Activated CD8-positive, alpha-beta memory T cell treated with anti-CD3 and anti-CD28 coated beads for 1 hour (primary cell): ENCODE measurements around the gene CENATAC.
"Not testable (repeated sequence)": the region's sequence is repeated elsewhere in the genome, so short reads cannot be mapped to it uniquely, and the experiment has no call there.

ENCODE experiments used
- DNase-seq, 2 donors: peaks; one replicate each; pipeline ENCODE4 v3.0.0-alpha.2; 2020; ENCODE audit warnings: low read depth in 1 of 2; ENCODE audit errors: extremely low read depth in 1 of 2

CENATAC gene

DNA sequence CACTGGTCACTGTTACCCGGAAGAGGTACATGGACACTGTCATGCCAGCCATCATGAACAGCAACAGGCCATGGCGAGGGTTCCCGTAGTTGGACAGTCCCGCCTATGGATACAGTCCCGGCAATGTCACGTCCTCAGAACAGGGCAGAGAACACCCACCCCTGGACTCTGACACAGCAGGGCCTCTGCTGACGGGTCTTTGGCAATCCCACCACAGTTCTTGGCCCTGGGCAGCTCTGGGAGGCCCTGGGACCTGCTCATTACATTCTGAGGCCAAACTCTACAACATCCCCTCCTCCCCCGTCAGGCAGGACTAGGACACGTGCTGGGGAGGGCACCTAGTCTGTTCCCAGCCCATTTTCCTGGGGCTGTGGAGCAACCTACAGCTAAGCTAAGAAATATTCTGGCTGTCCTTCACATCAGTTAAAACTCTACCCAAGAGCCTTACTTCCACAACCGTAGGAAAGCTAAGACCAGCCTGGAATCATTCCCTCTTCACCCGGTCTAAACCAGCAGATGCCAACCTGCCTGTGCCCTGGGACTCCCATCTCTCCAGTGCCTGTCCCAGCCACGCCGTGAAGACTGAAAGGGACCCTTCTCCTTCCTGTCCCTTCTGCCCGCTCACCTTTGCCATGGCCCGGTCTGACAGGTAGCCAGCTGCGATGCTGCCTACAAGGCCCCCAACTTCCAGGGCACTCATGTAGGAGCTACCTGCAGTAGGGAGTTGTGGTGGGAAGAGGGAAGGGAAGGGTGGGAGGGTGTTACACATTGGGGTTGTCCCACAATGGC is 28.2 kb downstream of the CENATAC start:
- no peak for DNase-seq

DNA sequence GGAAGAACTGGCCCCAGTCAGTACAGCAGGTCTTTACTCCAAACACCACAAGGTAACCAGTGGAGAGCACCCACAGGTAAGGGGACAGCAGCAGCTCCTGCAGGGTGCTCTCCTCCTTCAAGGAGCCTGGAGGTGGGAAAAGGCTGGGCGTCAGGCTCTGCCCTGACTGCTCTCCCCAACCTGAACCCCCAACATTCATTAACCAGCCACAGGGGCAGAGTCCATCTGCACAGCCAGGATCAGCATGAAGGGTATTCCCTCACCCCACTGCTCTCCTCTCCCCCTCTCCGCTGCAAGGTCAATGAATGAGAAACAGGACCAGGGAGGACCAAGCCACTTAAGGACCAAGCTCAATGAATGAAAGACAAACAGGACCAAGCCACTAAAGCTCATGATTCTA is 29.0 kb downstream of the CENATAC start:
- DNase-seq, result no peak

DNA sequence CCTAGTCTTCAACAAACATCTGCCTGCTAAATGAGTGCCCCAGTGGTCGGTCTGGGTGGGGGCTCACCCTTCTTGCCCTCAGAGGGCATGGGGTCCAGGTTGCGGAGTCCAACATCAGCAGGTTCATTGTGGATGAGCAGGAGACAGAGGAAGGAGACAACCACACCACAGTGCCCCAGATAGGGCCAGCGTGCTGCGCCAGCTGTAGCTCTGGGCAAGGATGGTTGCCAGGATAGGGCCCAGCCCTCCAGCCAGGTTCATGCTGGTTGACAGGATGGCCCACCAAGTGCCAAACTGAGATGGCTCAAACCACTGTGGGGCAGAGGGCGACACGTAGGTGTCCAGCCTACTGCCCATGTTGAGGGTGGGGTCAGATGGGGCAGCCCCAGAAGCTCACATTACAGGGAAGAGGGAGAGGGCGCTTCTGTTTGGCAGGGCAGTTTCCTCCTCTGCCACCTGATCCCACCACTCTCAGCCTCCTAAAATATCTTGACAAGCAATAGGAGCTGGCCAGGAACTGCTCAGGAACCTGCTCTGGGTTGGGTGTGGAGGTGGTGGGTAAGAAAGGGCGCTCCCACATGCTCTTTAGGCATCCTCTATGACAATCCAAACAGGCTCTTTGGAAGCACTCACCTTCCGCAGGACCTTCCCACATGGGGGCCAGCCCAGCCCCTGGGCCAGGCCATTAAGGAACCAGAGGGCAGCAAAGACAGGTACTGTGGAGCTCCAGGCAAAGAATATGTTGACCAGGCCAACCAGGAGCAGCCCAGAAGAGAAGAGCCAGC is 29.8 kb downstream of the CENATAC start:
- DNase-seq, result no peak

DNA sequence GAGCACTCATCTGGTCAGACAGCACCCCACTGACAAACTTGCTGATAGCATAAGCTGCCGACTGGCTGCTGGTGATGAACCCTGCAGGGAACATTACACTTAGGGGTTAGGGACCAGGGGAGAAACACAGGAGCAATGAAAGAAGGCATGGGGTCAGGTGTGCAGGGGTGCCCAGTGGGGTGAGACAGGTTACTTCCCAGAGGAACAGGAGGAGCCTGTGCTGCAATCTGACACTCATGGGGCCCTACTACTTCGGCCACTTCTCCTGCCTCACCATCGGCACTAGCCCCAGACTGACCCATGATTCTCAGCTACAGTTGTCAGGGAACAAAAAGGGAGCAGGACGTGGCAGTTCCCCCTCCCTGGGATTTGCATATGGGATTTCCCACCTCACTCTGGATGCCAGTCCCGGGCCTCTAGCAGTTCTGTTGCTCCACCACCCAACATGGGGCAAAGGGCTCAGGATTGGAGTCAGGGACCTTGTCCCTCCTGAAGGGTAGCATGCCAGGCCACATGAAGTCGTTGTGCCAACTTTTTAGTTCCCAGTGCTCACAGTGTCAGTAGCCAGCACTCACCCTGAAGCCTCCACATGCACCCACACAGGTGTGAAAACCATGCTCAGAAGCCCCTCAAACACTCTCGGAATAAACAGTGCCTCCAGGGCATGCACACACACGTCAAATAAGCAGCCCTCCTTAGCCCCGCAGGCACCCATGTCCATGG is 30.6 kb downstream of the CENATAC start:
- no peak for DNase-seq

DNA sequence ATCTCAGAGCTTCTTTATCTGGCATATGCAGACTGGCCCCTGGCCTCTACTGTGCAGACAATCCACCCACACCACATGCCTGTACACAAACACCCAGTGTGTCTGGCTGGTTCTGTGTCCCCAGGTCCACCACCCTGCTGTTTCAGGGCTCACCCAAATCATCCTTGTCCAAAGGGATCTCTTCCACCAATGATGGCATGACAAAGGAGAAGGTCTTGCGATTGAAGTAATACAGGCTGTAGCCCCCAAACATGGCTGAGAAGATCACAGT is 31.1 kb downstream of the CENATAC start:
- DNase-seq, result no peak

DNA sequence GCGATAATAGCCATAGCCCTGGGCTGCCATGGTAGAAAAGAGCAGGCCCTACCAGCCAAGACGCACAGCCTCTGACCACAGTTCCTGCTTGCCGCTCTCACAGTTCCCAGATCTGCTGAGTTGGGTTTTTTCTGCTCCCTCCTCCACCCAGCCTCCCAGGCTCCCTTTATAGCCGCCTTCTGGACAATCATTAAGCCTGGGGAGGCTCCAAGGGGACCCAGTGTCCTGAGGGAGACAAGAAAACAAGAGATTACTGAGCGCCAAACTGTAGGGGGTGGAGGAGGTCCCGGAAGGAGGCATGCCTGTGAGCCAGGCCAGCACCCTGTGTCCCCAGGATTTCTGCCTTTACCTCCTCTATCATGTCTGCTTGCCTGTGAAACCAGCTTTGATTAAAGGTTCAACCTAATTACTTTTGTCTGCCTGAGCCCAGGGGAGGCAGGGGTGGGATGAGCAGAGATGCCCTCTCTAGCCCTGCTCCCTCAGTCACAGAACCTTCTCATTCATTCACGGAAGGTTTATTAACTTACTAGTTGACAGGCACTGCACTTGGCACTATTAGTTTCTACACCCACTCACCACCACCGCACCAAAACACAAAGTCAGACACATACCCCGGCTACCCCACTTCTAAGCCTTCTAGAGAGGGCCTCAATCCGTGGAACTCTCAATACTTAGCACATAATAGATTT is 31.5 kb downstream of the CENATAC start:
- no peak for DNase-seq

DNA sequence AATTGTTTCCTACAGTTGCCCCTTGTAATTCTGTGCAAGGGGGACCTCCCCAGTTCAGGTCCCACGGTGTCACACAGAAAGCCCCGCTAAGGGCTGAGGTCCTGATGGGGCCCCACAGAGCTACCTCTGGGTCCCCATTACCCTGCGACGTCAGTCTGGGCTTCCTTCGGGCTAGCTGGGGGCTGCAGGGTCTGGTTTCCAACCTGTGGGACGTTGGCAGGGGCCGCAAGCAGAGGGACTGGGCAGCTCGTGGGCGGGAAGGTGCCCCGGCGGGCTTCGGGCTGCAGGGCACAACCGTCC is 32.0 kb downstream of the CENATAC start:
- no peak for DNase-seq

DNA sequence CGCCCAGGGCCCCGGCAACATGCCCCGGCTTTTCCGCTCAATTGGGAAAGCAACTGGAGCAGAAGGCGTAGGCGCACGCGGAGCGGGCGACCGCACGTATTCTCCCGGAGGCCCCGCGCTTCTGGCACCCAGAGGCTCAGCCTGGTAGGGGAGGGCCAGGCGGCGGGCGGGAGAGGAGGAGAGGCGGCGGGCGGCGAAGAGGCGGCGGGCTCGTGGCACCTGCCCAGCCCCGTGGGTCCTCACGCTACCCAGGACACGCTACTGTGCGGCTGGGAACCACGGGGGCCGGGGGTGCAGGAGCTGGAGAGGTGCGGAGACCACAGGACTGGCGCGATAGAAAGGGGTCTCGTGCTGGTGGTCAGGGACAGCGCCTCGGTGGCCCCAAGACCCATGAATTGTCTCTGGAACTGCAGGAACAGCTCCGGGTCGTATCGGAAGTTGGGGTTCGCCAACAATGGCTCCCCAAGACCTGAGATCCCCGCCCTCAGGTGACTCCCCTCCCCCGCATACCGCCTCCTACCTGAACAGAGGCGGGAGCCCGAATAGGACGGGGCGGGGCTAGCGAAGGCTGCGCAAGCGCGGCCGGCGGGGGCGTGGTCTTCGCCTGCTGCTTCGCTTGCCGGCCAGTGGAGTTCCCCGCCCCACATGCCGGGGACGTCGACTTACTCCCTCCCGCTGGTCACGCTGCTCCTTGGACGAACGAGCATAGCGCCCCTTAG is 32.5 kb downstream of the CENATAC start, which contains the start of gene SLC37A4:
TSS of gene SLC37A4 (minus strand) at position 549 of the 719 bp plus-strand sequence.
- peak; percentile 95 to 99 for DNase-seq

DNA sequence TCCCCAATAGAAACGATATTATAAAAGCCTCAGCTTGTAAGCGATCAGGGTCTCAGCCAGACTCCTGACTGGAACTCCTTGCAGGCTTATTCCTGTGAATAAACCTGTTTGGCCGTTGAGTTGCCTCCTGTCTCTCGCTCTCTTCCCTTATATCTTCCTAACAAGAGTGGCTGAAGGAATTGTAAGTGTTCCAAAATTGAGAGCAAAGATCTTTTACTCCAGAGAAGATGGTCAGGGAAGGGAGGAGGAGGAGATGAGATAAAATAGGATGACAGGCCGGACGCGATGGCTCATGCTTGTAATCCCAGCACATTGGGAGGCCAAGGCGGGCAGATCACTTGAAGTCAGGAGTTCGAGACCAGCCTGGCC is 34.0 kb downstream of the CENATAC start:
- no peak for DNase-seq

DNA sequence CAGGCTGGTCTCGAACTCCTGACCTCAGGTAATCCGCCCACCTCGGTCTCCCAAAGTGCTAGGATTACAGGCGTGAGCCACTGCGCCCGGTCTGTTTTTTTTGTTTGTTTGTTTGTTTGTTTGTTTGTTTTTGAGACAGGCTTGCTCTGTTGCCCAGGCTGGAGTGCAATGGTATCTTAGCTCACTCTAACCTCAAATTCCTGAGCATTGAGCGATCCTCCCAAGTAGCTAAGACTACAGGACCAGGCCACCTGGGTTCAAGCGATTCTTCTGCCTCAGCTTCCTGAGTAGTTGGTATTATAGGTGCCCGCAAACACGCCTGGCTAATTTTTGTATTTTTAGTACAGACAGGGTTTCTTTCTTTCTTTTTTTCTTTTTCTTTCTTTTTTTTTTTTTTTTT is 35.5 kb downstream of the CENATAC start:
- DNase-seq, result not testable (repeated sequence)

DNA sequence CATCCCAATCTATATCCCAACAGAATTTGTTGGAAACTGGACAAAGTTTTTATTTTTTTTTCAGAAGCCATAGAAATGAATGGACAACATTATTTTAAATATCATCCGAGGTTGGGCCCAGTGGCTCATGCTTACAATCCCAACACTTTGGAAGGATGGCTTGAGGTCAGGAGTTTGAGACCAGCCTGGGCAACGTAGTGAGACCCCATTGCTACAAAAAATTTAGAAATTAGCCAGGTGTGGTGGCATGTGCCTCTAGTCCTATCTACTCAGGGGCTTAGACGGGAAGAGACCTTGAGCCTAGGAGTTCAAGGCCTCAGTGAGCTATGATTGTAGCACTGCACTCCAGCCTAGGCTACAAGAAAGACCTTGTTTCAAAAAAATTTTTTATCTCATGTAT is 36.9 kb downstream of the CENATAC start:
- no peak for DNase-seq

DNA sequence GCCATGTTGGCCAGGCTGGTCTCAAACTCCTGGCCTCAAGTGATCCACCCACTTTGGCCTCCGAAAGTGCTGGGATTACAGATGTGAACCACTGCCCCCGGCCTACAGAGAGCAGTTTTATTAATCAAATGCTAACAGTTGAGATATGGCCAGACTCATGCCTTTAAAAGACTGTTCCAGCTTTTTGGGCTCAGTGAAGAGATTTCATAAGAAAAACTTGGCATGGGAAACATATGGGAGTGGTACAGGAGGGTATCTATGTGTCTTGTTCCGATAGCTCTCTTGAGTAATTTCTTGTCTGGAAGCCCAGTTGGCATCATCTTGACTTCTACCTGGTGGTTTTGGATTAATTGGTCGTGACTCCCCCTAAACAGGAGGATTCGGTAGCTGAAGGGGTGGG is 40.9 kb downstream of the CENATAC start:
- DNase-seq, result no peak

DNA sequence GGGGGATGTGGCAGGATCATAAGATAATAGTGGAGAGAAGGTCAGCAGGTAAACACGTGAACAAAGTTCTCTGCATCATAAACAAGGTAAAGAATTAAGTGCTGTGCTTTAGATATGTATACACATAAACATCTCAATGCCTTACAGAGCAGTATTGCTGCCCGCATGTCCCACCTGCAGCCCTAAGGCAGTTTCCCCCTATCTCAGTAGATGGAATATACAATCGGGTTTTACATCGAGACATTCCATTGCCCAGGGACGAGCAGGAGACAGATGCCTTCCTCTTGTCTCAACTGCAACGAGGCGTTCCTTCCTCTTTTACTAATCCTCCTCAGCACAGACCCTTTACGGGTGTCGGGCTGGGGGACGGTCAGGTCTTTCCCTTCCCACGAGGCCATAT is 41.5 kb downstream of the CENATAC start:
- not testable (repeated sequence) for DNase-seq

DNA sequence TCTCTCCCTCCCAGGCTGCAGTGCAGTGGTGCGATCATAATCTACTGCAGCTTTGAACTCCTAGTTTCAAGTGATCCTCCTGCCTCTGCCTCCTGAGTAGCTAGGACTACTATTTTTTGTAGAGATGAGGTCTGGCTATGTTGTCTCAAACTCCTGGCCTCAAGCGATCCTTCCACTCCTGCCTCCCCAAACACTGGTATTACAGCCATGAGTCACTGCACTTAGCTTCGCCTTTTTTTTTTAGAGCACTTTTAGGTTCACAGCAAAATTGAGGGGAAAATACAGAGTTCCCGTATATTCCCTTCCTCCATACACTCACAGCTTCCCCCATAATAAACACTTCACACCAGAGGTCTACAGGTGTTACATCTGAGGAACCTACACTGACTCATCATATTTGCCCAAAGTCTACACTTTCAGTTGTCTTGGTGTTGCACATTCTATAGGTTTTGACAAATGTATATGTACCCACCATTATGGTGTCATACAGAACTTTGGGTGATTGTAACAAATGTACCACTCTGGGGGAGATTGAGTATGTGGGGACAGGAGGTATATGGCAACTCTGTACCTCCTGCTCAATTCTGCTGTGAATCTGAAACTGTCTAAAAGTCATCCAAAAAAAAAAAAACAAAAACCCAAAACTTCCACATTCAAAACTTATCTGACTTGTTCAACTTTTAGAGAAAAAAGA is 44.0 kb downstream of the CENATAC start:
- no peak for DNase-seq

DNA sequence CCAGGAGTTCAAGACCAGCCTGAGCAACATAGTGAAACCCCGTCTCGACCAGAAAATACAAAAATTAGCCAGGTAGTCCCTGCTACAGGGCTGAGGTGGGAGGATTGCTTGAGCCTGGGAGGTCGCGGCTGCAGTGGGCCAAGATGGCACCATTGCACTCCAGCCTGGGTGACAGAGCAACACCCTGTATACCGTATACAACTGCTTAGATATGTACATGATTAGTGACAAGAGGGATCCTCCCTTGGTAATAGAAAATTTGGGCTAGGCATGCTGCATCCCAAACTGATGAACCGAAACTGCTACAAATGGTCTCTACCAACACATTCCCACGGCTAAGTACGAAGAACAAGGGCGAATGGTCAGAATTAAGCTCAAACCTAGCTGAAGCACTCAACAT is 45.0 kb downstream of the CENATAC start:
- no peak for DNase-seq

DNA sequence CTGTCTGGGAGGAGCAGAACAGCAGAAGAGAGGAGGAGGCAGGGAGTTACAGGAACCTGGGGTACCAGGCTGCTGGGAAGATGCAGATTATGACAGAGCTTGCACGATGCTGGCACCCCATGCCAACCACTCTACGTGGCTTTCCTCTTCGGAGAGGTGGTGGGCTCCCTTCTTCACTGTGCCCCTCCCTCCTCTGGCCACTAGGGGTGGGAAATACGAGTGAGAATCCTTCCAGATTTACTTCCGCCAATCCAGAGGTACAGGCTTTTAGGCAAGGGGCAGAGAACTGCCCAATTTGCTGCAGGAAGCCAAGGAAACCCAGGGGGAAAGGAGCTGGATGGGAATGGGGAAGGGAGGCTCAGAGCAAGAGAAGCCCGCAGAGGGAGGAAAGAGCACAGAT is 46.8 kb downstream of the CENATAC start:
- no peak for DNase-seq

DNA sequence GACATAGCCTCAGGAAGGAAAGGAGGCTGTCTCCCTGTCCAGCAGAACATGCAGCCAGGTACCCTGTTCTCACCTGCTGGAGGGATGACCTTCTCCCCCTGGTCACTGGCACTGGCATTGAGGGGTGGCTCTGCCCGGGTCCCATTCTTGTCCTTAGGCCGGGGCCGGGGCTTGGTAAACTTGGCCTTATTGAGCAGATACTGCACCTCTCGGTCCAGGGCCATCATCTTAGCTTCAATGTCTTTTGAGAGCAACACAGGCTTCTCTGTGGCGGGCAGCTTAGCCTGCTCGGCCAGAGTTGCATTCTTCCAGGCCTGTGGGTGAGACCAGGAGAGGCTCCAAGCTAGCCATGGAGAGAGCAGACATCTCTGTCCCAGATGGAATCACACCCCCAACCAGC is 48.6 kb downstream of the CENATAC start:
- no peak for DNase-seq

DNA sequence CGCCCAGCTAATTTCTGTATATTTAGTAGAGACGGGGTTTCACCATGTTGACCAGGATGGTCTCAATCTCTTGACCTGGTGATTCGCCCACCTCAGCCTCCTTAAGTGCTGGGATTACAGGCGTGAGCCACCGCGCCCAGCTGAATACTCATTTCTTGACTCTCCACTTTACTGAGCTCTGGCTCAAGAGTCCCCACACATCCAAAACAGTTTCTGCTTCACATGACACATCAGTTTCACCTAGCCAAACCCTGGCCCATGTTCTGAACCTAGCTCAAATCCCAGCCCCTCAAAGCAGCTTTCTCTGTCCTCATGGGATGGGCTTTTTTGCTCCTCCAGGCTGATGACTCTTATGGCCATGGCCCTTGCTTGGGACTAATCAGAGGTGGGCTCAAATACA is 49.3 kb downstream of the CENATAC start:
- DNase-seq, result no peak

DNA sequence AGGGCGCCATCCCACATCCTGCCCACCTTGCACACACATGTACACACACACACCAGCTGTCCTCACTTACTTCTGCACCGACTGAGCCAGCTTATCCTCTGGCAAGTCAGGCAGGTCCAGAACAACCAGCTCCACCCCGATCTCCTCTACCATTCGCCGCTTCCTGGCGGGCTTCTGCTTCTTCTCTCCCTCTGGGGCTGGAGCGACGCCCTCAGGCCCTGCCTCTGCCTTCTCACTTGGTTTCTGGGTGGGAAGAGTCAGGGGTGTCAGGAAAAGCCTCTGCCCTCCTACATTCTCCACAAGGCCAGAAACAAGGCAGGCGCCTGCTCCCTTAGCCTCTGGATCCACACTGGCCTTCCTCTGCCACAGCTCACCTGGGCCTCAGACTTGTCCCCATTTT is 50.7 kb downstream of the CENATAC start:
- no peak for DNase-seq

DNA sequence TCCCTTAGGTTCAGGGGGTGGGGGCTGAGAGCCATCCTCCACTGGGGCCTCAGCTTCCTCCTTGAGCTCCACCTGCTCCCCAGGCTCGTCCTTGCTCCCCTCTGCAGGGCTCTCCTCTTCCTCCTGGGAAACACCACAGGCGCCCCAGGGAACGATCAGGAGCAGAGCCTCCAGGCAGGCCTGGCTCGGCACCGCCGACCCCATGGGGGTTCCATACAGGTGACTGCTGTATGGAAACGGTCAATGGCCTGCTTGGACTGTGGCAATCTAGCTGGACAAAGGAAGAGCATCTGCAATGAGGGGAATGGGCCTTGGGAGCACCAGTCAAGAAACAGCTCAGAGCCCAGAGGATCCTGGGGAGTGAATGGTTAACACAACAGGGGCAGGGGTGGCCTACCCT is 51.1 kb downstream of the CENATAC start:
- no peak for DNase-seq
